ENCODE results near the gene CENPF.
A peak's percentile ranks its signal among the peaks of the same experiment; 100 is the strongest.

CENPF gene

GRCh38 chr1:214621236-214621635 lies 18.2 kb downstream of the CENPF start:
- DNase-seq: no peak

GRCh38 chr1:214623430-214623829 lies 20.4 kb downstream of the CENPF start:
- DNase-seq: no peak

GRCh38 chr1:214632091-214632490 lies 29.1 kb downstream of the CENPF start:
- peak; percentile 73 for DNase-seq

- no peak for DNase-seq
Observed at GRCh38 chr1:214633686-214634085, 30.7 kb downstream of the CENPF start.

GRCh38 chr1:214634267-214634666 lies 31.3 kb downstream of the CENPF start:
- no peak for DNase-seq

GRCh38 chr1:214635086-214635485 lies 32.1 kb downstream of the CENPF start:
- DNase-seq: no peak

GRCh38 chr1:214635506-214635905 lies 32.5 kb downstream of the CENPF start:
- no peak for DNase-seq

- DNase-seq: no peak
Observed at GRCh38 chr1:214636436-214636835, 33.4 kb downstream of the CENPF start.

GRCh38 chr1:214637125-214637524 lies 34.1 kb downstream of the CENPF start:
- no peak for DNase-seq

- peak; percentile 13 for DNase-seq
Observed at GRCh38 chr1:214637722-214638458, 34.9 kb downstream of the CENPF start.

GRCh38 chr1:214638459-214638807 lies 35.4 kb downstream of the CENPF start:
- peak; percentile 6 for DNase-seq

GRCh38 chr1:214638997-214639396 lies 36.0 kb downstream of the CENPF start:
- DNase-seq: no peak

GRCh38 chr1:214640431-214641213 lies 37.6 kb downstream of the CENPF start:
- DNase-seq: peak; percentile 20

- DNase-seq: no peak
Observed at GRCh38 chr1:214641214-214641895, 38.4 kb downstream of the CENPF start.

GRCh38 chr1:214643030-214643429 lies 40.0 kb downstream of the CENPF start:
- DNase-seq: no peak

GRCh38 chr1:214645712-214646111 lies 42.7 kb downstream of the CENPF start:
- DNase-seq: no peak

- DNase-seq: no peak
Observed at GRCh38 chr1:214648801-214649200, 45.8 kb downstream of the CENPF start.

- no peak for DNase-seq
Observed at GRCh38 chr1:214649607-214650006, 46.6 kb downstream of the CENPF start.

GRCh38 chr1:214650664-214651063 lies 47.7 kb downstream of the CENPF start:
- no peak for DNase-seq

- DNase-seq: no peak
Observed at GRCh38 chr1:214657299-214657698, 54.3 kb downstream of the CENPF start.

GRCh38 chr1:214658175-214658574 lies 55.2 kb downstream of the CENPF start:
- no peak for DNase-seq

- DNase-seq: no peak
Observed at GRCh38 chr1:214658785-214659184, 55.8 kb downstream of the CENPF start.

GRCh38 chr1:214660190-214660589 lies 57.2 kb downstream of the CENPF start:
- DNase-seq: no peak

- no peak for DNase-seq
Observed at GRCh38 chr1:214660900-214661299, 57.9 kb downstream of the CENPF start.

Data from central memory CD4-positive, alpha-beta T cell (primary cell).